HEK293 (cell line): ENCODE data around the gene PRKAR2B.

Source experiments
- SP2 ChIP-seq: fragments of 450-650 bp; formaldehyde crosslinking; IDR thresholded peaks from 2 replicates; pipeline ENCODE4 v1.5.1; 2016; ENCODE audit warnings: missing biosample characterization, missing genetic modification characterization
- ZNF785 ChIP-seq: fragments of 450-650 bp; formaldehyde crosslinking; IDR thresholded peaks from 2 replicates; pipeline ENCODE4 v1.5.1; 2016; ENCODE audit warnings: missing biosample characterization, missing genetic modification characterization
- TF ChIP-seq, protein P1 (sequence below): fragments of 450-650 bp; formaldehyde crosslinking; IDR thresholded peaks from 2 replicates; pipeline ENCODE4 v1.5.0; 2017; ENCODE audit warnings: missing biosample characterization, missing genetic modification characterization, borderline replicate concordance

DNA sequence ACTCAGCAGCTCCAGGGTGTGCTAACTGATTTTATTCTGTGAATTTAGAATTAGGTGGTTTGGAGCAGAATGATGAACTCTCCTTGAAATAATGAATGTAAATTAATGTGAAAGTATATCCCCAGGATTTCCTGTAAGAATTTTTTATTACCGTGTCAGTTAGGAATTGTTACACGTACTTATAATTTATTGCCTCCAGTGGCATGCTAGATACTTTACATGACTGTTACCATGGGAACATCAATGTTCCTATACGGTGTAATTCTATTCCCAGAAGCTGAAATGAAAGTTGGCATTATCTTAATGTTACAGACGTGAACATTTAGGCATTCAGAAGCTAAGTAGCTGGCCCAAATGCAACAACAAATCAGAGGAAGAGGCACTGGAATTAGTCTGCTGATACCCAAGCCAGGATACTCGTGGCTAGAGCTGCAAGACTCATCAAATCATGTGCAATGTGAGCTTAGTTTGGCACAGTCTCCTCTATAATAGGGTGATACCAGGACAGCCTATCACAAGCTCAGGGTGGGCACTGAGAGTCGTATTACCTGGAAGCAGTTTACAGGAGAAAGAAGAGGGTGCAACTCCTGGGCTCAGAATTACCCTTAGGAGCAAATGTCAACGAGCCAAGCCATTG, 30.0 kb upstream of the PRKAR2B start:
- TF ChIP-seq, protein P1, sequence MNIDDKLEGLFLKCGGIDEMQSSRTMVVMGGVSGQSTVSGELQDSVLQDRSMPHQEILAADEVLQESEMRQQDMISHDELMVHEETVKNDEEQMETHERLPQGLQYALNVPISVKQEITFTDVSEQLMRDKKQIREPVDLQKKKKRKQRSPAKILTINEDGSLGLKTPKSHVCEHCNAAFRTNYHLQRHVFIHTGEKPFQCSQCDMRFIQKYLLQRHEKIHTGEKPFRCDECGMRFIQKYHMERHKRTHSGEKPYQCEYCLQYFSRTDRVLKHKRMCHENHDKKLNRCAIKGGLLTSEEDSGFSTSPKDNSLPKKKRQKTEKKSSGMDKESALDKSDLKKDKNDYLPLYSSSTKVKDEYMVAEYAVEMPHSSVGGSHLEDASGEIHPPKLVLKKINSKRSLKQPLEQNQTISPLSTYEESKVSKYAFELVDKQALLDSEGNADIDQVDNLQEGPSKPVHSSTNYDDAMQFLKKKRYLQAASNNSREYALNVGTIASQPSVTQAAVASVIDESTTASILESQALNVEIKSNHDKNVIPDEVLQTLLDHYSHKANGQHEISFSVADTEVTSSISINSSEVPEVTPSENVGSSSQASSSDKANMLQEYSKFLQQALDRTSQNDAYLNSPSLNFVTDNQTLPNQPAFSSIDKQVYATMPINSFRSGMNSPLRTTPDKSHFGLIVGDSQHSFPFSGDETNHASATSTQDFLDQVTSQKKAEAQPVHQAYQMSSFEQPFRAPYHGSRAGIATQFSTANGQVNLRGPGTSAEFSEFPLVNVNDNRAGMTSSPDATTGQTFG (tag by site-specific recombination): no peak
- no peak for TF ChIP-seq SP2 (tag by site-specific recombination)
- TF ChIP-seq ZNF785 (tag by site-specific recombination): no peak
